HT-29 (cell line): ENCODE results near the gene FBRSL1. TPM values are rescaled to one million over a fixed set of nuclear protein-coding genes. Genes with fewer than 3 reads are reported as not detected.
A peak's percentile ranks its signal among the peaks of the same experiment; 100 is the strongest.

Source experiments
- DNase-seq: peaks from one replicate; pipeline ENCODE4 v3.0.0-alpha.2; 2015; ENCODE audit warnings: low spot score
- total RNA-seq: library from RNA; depleted of rRNA; stranded (reverse); fragments of >200 nt; shearing (Covaris generic); gene quantifications from 2 replicates; pipeline ENCODE4 v1.2.3, GENCODE V29; 2014

Gene FBRSL1
- total RNA-seq, 1 experiment from 2014 or later, result 51.3 TPM

DNA sequence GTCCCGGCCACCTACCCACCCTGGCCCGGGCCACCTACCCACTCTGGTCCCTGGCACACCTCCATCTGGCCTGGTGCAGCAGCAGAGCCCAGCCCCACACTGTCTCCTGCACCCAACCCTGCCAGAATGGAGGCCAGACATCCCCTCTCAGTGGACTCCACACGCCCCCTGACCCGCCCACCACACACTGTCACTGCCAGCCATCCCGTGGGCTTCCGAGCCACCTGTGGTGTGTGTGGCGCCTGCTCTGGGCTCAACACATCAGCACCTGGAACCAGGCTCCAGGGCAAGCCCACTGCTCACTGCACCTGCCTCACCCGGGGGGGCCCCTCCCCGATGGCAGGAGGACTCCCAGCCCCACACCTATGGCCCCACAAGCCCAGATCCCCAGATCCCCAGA lies 50.5 kb downstream of the FBRSL1 start:
- DNase-seq, result no peak

DNA sequence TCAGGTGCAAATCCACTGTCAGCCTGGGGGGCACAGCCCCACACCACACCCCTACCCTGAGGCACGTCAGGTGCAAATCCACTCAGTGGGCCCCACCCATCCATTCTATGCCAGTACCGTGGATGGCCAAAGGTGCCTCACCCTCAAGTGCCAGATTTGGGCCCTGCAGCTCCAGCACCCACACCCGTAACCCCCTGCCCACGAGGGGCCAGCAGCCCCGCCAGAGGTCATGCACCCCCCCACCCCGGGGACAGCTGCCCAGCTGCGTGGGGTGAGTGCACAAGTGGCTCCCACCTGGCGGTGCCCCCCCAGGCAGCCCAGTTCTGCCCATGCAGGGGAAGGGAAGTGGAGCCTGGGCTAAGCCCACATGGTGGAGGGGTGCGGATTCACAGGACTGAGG lies 51.2 kb downstream of the FBRSL1 start:
- DNase-seq, result no peak

DNA sequence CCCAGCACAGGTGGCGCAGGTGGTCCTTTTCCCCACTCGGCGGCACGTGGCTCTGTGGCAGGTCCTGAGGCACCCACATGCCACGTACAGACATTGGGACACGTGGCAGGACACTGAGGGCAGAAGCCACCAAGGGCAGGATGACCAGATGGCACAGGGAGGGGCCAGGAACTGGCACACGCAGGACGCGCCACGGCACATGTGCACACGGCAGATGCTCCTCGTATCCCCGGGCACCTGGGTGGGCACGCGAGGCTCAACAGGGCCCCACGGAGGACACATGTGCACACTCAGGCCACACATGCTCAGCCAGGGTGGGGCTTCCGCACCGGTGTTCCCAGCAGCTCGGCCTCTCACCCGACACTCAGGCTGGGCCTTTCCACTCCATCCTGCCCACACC lies 52.0 kb downstream of the FBRSL1 start:
- no peak for DNase-seq

DNA sequence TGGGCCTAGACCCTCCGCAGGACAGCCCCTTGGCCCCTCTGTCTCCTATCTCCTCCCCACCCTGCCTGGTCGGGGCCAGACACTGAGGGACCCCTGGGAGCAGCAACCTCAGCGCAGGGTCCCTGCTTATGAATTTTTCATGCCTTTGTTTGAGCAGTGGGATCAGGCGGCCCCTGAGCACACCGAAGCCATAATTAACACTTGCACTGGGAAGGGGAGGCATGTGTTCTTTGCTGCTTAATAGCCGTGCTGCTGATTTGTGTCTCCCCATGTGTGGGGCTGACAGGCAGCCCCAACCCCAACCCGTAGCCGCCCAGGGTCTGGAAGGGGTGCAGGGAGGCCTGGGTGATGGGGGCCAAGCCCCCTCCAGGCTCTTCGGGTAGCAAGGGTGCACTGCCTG lies 52.7 kb downstream of the FBRSL1 start:
- no peak for DNase-seq

DNA sequence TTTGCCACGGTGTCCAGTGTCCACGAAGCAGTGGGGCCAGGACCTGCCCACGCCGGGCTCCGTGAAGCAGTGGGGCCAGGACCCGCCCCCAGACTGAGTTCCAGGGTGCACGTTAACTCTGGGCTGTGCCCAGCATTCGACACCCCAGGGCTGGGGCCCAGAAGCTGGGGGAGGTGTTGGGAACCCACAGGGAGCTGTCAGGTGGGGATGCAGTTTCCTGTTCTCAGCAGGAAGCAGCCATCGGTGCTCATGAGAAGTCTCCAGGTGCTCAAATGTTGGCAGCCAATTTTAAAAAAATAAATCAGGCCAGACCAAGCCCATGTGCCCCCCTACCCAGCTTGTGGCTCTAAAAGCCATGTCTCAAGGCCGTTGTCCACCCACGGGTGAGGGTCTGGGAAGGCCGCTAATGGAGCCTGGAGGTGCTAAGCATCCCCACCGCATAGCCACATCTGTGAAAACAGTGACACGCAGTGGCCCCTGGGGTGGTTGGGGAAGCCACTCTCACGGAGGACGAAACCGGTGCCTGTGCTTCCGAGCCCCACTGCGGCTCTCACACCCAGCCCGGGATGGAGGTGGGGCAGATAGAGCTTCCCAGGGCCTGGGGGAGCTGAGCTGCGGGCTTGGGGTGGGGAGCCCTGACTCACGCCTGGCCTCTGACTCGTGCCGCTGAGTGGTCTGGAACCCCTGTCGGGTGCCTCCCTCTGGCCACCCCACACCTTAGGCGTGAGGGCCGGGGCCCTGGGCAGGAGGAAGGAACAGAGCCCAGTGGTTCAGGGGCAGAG lies 53.5 kb downstream of the FBRSL1 start:
- no peak for DNase-seq

DNA sequence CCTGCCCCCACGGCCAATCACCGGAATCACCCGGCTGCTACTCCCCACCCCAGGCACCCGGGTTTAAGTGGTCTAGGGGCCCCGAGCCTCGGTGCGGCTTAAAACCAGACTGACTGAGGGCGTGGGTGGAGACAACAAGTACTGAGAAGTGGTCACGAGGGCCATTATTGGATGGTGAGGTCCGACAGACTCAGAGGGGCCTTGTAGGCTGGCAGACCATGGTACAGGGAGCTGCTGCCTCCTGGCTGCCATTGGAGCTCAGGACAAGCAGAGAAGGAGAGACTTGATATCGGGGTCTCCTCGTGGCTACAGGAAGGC lies 54.1 kb downstream of the FBRSL1 start:
- no peak for DNase-seq

DNA sequence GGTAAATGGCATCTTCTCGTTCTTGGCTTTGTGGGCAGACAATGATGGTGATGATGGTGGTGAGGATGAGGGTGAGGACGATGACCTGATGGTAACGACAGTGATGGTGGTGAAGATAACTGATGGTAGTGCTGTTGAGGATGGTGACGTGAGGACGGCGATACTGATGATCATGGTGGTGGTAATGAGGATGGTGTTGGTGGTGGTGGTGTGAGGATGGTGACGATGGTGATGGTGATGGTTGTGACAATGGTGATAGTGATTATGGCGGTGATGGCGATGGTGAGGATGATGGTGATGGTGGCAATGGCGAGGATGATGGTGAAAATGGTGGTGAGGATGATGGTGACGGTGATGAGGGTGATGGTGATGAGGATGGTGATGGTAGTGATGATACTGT lies 54.5 kb downstream of the FBRSL1 start:
- no peak for DNase-seq

DNA sequence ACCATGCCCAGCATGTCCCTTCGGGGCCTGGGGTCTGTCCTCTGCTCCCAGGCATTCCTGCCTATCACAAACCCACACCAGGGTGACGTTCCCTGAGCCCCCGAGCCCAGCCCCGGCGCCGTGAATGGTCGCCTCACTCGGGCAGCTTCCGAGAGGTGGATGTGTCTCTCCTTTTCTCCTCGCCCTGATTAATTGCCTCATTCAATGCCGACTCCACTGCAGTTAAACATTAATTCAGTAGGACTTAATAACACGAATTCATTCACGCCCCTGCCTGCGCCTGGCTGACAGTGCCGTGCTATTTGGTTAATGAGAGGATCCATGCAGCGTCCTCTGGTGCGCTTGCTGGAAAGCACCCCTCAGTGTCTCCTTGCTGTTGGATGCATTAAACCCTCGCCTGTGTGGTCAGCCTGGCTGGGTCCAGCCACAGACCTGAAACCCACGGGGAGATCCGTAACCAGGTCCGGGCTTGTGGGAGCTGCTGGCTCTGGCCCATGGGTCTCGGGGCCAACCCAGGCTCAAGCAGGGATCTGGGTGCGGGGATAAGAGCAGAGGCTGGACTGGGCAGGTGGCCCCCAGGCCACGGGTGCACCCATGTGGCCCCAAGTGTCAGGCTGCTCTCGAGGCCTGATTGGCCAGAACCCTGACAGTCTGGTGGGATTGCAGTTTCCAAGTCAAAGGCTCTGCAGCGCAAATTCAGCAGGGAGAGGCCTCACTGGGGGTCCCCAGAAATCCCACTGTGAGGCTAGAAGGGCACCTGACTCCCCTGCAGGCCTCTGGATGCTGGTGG lies 55.4 kb downstream of the FBRSL1 start:
- no peak for DNase-seq

DNA sequence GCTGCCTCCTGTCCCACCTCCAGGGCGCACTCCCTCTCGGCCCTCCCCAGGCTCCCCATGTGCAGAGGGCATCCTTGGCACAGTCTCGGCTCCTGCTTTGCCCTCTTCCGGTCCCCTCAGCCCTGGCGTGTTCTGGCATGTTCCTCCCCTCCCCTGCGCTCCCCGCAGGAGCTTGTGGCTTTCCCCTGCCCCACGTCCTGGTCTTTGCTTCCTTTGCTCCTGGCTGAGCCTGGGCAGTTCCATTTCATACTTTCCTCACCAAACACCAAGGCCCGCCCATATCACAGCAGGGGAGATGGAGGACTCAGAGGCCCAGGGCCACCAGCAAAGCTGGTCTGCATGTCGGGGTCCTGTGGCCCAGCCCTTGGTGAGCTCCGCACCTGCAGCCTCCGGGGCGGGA lies 56.0 kb downstream of the FBRSL1 start:
- no peak for DNase-seq

DNA sequence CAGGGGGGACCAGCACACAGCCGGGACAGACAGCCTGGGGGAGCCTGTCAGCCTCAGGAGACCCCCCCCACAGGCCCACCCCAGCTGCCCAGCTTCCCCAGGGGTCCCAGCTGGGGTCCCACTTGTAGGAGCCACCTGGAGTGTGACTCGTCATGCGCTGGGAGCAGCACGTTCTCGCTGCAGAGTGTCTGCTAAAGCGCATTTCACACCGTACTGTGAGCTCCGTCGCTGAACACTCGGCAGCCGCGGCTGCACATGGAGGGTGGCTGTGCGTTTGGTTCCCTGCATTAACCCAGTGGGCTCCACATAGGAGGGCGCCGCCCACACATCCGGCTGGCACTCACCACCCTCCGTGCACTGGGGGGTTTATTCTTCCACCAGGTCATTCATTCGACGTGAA lies 56.7 kb downstream of the FBRSL1 start:
- DNase-seq, result no peak

DNA sequence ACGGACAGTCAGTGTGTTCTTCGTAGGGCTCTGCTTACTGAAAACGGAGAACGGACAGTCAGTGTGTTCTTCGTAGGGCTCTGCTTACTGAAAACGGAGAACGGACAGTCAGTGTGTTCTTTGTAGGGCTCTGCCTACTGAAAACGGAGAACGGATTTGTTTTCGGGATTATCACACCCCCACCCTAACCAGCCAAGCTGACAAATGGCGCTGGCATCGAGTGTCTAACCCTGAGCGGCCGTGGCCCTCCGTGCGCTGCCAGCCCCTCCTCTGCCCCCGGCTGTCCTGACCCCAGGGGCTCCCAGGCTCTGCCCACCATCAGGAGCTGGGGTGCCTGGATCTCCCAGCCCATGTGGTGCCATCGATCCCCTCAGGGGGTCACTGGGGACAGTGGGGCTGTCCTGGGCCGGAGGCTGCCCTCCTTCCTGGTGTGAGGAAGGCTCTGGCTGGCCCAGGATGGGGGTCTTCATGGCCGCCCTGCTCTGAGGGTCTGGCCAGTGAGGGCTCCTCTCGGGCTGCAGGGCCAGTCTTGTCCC lies 57.3 kb downstream of the FBRSL1 start:
- DNase-seq, result no peak

DNA sequence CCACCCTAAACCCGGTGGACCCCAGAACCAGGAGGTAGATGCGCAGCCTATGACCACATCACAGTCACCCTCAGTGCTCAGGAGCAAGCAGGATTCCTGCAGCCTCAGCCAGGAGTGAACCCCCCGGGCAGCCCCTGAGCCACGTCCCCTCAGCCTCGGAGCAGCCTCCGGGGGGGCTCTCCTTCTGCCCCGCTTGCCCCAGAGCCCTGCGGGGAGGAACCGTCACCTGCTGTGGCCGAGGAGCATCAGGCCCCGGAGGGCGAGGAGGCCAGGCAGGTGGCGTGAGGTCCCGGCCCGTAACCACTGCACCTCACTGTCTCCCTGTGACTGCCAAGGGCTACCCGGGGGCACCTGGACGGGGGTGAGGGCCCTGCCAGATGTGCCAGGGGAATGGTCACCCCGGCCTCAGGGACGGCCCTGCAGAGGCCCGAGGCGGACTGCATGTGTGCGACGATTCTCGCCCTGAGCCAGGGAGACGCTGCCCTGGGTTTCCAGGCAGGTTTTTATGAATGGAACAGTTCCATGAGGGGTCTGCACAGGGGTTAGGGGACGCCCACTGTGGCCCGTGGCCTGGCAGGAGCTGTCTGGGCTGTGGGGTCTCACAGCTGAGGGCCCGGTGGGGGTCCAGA lies 58.6 kb downstream of the FBRSL1 start:
- DNase-seq, result no peak

DNA sequence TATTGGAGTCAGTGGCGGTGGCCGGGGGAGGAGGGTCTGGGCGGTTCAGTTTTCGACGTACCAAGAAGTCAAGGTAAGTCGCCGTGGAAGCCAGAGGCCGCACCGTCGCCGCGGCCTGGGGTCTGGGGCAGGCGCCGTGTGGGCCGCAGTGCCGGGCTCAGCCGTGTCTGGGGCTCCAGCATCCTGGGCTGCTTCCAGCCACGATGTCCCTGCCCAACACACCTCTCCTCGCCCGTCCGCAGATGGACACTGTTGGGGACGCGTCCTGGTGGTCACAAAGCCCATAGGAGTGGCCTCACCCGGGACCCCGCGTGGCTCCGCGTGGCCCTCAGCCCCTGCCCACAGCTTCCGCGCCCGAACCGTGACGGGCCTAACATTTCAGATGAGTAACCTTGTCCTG lies 59.1 kb downstream of the FBRSL1 start:
- DNase-seq, result no peak

DNA sequence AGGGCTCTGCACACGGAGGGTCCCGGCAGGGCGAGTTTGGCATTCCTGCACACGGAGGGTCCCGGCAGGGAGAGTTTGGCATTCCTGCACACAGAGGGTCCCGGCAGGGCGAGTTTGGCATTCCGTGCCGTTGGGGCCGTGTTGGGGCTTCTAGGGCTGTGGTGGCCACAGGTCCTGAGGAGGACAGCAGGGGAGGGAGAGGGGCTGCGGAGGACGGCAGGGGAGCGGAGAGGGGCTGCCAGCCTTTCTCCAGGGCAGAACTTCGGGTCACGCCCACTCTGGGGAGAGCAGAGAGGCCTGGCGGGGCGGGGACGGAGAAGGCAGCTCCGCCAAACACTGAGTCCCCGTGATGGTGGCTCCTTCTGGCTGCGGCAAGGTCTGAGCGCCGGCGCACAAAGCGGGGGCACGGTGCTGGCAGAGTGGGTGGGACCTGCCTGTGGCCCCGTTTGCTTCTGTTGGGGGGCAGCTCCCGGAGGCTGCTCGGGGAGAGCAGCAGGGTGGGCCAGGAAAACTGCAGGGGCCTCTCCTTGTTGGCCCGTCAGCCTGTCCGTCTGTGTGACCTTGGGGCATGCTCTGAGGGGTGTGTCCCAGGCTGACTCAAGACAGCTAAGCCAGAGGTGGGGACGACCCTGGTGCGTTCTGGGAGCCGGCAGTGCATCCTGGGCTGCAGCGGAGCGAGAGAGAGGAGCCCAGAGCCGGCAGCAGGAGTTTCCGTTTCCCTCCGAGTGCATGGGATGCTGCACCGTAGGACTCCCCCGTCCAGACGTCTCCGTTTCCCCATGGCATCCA lies 60.3 kb downstream of the FBRSL1 start:
- DNase-seq, result no peak

DNA sequence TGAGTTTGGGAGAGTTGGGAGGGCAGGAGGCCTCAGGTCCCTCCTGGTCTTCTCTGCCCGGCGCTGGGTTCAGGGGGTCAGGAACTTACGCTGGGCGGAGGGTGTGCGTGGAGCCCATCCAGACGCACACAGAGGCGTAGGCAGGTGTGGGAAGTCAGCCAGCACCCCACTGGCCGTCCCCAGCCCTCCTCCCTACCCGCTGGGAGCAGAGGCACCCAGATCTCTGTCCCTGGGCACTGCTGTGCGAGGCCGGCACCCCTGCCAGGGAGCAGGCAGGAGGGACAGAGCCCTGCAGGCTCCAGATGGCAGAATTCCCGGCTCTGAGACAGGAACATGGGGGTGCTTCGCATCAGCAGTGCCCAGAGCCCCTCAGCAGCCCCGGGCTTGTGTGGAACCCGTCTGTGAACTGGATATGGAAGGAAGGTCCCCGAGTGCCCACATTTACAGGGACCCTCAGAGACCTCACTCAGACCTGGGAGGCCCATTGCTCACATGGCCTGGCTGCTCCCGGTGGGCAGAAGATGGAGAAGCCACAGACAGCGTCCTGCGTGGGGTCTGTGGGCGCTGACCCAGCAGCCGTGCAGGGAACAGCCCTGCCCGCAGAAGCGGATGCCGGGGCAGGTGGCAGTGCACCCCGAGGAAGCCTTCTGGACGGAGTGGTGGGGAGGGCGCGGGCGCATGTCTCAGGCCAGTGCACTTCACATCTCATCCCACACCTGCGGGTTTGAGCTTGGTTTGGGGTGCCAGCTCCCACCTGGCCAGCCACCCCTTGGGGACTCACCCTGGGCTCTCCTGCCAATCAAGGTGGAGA lies 61.1 kb downstream of the FBRSL1 start:
- no peak for DNase-seq

DNA sequence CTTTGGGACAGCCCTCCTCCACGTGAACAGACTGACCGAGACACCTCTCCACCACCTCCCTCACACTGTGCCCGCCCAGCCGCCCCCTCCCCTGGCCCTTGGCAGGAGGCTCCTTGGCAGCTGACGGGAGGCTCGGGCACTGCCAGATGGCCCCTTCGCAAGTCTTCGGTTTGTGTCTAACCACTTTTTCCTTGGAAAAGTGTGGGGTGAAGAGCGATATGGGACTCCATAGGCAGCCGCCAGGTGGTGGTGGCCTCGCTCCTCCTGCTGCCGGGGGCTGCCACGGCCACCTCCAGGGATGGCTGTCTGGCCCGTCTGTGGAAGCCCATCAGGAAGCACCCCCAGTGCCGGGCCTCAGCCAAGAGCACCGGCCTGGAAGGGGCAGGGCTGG lies 61.7 kb downstream of the FBRSL1 start:
- no peak for DNase-seq

DNA sequence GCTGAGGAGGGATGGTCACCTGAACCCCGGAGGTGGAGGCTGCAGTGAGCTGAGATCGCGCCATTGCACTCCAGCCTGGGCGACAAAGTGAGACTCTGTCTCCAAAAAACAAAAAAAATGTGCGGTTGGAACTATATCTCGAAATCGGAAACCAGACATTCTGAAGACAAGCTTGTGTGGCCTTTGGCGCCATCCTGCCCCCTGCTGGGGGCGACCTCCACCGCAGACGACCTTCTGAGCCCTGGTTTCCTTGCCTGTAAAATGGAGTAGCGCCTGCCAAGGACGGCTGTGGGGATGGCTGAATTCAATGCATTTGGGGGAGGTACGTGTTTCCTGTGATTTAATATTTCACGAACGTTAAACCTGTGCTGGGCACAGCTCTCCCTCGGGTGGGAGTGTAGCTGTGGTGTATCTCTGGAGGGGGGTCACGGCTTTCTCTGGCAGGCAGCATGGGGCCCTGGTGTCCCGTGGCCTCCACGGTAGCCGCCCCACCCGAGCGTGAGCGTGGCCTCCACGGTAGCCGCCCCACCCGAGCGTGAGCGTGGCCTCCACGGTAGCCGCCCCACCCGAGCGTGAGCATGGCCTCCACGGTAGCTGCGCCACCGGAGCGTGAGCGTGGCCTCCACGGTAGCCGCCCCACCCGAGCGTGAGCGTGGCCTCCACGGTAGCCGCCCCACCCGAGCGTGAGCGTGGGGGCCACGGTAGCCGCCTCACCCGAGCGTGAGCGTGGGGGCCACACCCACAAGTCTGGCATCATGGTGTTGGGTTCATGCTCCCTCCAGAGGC lies 65.1 kb downstream of the FBRSL1 start:
- peak; percentile 19 for DNase-seq

DNA sequence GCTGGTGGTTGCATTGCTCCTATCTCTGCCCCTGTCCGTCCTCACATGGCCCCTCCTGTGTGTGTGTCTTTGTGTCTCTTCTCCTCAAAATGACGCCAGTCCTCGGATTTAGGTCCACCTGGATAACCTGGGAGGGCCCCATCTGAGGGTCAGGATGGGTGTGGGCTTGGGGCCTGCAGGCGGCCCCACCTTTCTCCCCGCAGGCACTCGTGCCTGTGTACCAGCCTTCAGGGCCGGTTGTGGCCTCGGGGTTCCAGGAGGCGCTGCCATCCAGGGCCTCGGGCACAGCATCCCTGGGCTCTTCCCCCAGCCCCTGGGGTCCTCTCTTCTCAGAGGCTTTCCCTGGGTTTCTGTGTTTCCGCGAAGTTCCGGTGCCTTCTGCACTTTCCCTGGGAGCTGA lies 65.7 kb downstream of the FBRSL1 start:
- DNase-seq, result no peak

DNA sequence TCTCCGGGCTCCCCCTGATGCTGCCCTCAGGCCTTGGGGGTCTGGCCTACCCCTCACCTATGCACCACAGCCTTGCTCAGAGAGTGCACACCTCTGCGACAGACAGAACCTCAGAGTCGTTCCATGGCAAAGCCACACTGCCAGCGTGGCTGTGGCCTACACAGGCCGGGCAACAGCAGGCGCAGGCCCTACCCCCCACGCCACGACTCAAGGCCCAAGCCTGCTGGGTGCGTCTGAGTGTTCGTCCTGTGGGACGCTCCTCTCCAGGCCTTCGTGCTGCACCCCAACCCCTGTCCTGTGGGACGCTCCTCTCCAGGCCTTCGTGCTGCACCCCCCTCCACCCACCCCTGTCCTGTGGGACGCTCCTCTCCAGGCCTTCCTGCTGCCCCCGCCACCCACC lies 66.3 kb downstream of the FBRSL1 start:
- DNase-seq, result no peak

DNA sequence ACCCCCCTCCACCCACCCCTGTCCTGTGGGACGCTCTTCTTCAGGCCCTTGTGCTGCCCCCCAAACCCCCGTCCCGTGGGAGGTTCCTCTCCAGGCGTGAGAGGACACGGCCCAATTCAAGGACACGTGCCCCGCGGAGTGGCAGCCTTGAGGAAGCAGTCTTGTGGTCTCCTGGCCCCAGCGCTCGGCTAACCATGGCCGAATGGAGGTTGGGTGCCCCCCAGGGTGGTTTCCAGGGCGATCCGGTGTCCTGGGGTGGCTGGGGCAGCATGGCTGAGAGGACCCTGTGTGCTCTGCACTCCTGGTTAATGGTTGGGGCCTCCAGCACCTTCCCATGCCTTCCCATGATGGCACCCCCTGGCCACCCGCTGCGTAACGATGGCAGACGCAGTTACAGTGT lies 66.8 kb downstream of the FBRSL1 start:
- no peak for DNase-seq
